ENCODE results near the gene FGB. TPM values are rescaled to one million over a fixed set of nuclear protein-coding genes. Genes with fewer than 3 reads are reported as not detected.

Gene FGB
- total and polyA plus RNA-seq, 2 of the 13 experiments (the other 11 are each of a cell fraction or from before 2014, with no cell fraction given), result 226 to 784 TPM

DNA sequence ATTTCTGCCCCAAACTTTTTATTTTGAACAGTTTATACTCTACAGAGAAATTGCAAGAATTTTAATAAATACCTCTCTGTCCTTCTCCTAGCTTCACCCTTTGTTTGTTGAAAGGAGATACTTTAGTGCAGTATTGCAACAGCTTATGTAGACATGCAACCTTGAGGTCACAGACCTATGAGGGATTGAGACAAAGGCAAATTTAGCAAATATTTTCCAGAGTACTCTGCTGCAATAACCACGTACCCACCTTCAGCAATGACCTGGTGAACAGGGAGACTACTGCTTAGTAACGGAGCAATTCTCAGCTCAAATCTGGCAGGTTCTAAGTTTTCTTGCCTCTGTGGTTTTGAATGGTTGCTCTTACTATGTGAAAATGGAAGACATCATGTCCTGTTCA is 14.5 kb downstream of the FGB start (continued):
- TF ChIP-seq, protein P1, sequence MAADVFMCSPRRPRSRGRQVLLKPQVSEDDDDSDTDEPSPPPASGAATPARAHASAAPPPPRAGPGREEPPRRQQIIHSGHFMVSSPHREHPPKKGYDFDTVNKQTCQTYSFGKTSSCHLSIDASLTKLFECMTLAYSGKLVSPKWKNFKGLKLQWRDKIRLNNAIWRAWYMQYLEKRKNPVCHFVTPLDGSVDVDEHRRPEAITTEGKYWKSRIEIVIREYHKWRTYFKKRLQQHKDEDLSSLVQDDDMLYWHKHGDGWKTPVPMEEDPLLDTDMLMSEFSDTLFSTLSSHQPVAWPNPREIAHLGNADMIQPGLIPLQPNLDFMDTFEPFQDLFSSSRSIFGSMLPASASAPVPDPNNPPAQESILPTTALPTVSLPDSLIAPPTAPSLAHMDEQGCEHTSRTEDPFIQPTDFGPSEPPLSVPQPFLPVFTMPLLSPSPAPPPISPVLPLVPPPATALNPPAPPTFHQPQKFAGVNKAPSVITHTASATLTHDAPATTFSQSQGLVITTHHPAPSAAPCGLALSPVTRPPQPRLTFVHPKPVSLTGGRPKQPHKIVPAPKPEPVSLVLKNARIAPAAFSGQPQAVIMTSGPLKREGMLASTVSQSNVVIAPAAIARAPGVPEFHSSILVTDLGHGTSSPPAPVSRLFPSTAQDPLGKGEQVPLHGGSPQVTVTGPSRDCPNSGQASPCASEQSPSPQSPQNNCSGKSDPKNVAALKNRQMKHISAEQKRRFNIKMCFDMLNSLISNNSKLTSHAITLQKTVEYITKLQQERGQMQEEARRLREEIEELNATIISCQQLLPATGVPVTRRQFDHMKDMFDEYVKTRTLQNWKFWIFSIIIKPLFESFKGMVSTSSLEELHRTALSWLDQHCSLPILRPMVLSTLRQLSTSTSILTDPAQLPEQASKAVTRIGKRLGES (CRISPR knock-in tag; IDR thresholded peaks at IDR 0.05; ENCODE audit: borderline replicate concordance), result no peak
- TF ChIP-seq, protein P2, sequence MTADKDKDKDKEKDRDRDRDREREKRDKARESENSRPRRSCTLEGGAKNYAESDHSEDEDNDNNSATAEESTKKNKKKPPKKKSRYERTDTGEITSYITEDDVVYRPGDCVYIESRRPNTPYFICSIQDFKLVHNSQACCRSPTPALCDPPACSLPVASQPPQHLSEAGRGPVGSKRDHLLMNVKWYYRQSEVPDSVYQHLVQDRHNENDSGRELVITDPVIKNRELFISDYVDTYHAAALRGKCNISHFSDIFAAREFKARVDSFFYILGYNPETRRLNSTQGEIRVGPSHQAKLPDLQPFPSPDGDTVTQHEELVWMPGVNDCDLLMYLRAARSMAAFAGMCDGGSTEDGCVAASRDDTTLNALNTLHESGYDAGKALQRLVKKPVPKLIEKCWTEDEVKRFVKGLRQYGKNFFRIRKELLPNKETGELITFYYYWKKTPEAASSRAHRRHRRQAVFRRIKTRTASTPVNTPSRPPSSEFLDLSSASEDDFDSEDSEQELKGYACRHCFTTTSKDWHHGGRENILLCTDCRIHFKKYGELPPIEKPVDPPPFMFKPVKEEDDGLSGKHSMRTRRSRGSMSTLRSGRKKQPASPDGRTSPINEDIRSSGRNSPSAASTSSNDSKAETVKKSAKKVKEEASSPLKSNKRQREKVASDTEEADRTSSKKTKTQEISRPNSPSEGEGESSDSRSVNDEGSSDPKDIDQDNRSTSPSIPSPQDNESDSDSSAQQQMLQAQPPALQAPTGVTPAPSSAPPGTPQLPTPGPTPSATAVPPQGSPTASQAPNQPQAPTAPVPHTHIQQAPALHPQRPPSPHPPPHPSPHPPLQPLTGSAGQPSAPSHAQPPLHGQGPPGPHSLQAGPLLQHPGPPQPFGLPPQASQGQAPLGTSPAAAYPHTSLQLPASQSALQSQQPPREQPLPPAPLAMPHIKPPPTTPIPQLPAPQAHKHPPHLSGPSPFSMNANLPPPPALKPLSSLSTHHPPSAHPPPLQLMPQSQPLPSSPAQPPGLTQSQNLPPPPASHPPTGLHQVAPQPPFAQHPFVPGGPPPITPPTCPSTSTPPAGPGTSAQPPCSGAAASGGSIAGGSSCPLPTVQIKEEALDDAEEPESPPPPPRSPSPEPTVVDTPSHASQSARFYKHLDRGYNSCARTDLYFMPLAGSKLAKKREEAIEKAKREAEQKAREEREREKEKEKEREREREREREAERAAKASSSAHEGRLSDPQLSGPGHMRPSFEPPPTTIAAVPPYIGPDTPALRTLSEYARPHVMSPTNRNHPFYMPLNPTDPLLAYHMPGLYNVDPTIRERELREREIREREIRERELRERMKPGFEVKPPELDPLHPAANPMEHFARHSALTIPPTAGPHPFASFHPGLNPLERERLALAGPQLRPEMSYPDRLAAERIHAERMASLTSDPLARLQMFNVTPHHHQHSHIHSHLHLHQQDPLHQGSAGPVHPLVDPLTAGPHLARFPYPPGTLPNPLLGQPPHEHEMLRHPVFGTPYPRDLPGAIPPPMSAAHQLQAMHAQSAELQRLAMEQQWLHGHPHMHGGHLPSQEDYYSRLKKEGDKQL (CRISPR knock-in tag; IDR thresholded peaks at IDR 0.05; ENCODE audit: low read depth), result peak; percentile 92
- TF ChIP-seq, protein P3, sequence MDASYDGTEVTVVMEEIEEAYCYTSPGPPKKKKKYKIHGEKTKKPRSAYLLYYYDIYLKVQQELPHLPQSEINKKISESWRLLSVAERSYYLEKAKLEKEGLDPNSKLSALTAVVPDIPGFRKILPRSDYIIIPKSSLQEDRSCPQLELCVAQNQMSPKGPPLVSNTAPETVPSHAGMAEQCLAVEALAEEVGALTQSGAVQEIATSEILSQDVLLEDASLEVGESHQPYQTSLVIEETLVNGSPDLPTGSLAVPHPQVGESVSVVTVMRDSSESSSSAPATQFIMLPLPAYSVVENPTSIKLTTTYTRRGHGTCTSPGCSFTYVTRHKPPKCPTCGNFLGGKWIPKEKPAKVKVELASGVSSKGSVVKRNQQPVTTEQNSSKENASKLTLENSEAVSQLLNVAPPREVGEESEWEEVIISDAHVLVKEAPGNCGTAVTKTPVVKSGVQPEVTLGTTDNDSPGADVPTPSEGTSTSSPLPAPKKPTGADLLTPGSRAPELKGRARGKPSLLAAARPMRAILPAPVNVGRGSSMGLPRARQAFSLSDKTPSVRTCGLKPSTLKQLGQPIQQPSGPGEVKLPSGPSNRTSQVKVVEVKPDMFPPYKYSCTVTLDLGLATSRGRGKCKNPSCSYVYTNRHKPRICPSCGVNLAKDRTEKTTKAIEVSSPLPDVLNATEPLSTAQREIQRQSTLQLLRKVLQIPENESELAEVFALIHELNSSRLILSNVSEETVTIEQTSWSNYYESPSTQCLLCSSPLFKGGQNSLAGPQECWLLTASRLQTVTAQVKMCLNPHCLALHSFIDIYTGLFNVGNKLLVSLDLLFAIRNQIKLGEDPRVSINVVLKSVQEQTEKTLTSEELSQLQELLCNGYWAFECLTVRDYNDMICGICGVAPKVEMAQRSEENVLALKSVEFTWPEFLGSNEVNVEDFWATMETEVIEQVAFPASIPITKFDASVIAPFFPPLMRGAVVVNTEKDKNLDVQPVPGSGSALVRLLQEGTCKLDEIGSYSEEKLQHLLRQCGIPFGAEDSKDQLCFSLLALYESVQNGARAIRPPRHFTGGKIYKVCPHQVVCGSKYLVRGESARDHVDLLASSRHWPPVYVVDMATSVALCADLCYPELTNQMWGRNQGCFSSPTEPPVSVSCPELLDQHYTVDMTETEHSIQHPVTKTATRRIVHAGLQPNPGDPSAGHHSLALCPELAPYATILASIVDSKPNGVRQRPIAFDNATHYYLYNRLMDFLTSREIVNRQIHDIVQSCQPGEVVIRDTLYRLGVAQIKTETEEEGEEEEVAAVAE (CRISPR knock-in tag; IDR thresholded peaks at IDR 0.05; ENCODE audit: borderline replicate concordance), result no peak
- TF ChIP-seq, protein P4, sequence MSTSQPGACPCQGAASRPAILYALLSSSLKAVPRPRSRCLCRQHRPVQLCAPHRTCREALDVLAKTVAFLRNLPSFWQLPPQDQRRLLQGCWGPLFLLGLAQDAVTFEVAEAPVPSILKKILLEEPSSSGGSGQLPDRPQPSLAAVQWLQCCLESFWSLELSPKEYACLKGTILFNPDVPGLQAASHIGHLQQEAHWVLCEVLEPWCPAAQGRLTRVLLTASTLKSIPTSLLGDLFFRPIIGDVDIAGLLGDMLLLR (CRISPR knock-in tag; IDR thresholded peaks at IDR 0.05), result no peak
- TF ChIP-seq HOXA5 (CRISPR knock-in tag; IDR thresholded peaks at IDR 0.05) (0 out of 2 replicates have a peak, but pooled peaks have one; percentile 40), NR2F6 (IDR thresholded peaks at IDR 0.05) (peak; percentile 96), NR2F6 (CRISPR knock-in tag; IDR thresholded peaks at IDR 0.05) (peak; percentile 95), HOXA3 (CRISPR knock-in tag; IDR thresholded peaks at IDR 0.05) (peak; percentile 43; the same call in 1 of the 2 replicates), MEIS1 (CRISPR knock-in tag; IDR thresholded peaks at IDR 0.05; ENCODE audit: borderline replicate concordance) (no peak), YEATS4 (CRISPR knock-in tag; IDR thresholded peaks at IDR 0.05; ENCODE audit: borderline replicate concordance) (no peak), FIP1L1 (IDR thresholded peaks at IDR 0.05; ENCODE audit: borderline replicate concordance, insufficient read depth, low read depth, low read length) (no peak)
- TF ChIP-seq, protein P5, sequence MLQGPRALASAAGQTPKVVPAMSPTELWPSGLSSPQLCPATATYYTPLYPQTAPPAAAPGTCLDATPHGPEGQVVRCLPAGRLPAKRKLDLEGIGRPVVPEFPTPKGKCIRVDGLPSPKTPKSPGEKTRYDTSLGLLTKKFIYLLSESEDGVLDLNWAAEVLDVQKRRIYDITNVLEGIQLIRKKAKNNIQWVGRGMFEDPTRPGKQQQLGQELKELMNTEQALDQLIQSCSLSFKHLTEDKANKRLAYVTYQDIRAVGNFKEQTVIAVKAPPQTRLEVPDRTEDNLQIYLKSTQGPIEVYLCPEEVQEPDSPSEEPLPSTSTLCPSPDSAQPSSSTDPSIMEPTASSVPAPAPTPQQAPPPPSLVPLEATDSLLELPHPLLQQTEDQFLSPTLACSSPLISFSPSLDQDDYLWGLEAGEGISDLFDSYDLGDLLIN (CRISPR knock-in tag; IDR thresholded peaks at IDR 0.05; ENCODE audit: borderline replicate concordance), result no peak
- TF ChIP-seq, protein P6, sequence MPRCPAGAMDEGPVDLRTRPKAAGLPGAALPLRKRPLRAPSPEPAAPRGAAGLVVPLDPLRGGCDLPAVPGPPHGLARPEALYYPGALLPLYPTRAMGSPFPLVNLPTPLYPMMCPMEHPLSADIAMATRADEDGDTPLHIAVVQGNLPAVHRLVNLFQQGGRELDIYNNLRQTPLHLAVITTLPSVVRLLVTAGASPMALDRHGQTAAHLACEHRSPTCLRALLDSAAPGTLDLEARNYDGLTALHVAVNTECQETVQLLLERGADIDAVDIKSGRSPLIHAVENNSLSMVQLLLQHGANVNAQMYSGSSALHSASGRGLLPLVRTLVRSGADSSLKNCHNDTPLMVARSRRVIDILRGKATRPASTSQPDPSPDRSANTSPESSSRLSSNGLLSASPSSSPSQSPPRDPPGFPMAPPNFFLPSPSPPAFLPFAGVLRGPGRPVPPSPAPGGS (CRISPR knock-in tag; IDR thresholded peaks at IDR 0.05), result no peak
